Mammary epithelial cell (primary cell): ENCODE measurements around the gene FYN.

ENCODE experiments used
- CTCF ChIP-seq, 2 donors: IDR thresholded peaks in 1 of 2; conservative IDR thresholded peaks in 1 of 2; 2 replicates each; pipeline ENCODE4 v1.5.1; 2011 to 2012; ENCODE audit warnings: inconsistent platforms in 2 of 2, low read length in 2 of 2, mild to moderate bottlenecking in 2 of 2, control low read depth in 1 of 2, low read depth in 1 of 2; ENCODE audit not compliant: insufficient read depth in 1 of 2; ENCODE audit errors: extremely low read depth in 1 of 2
- EZH2 ChIP-seq: IDR thresholded peaks from 2 replicates; pipeline ENCODE4 v1.6.1; 2012; ENCODE audit warnings: low read length, inconsistent platforms, borderline replicate concordance

GRCh38 chr6:111700135-111700690 lies 173.0 kb downstream of the FYN start:
- TF ChIP-seq CTCF (conservative IDR thresholded peaks at IDR 0.05 in 1 of 2, IDR thresholded peaks at IDR 0.05 in 1 of 2; ENCODE audit: extremely low read depth in 1 of 2, insufficient read depth in 1 of 2, low read depth in 1 of 2, low read length in 2 of 2) (no peak), EZH2 (no peak)
